Activated T-helper 17 cell treated with anti-CD3 and anti-CD28 coated beads, Interleukin-2, amount 50 U/mL, for 72 hours (primary cell): ENCODE measurements around the gene FTL. TPM values are rescaled to one million over a fixed set of nuclear protein-coding genes. Genes with fewer than 3 reads are reported as not detected.

Experiments used
- ATAC-seq: fragments of 150-1000 bp; cut with Tn5 transposase; replicated peaks from 2 replicates; pipeline ENCODE4 v1.10.0; 2021; ENCODE audit warnings: mild to moderate bottlenecking, moderate library complexity
- H3K27ac Mint-ChIP-seq: one replicate; pipeline ENCODE4 v1.8.0; 2022; ENCODE audit warnings: mixed read lengths
- H3K27me3 Mint-ChIP-seq: one replicate; pipeline ENCODE4 v1.8.0; 2022; ENCODE audit warnings: mixed read lengths
- H3K36me3 Mint-ChIP-seq: one replicate; pipeline ENCODE4 v1.8.0; 2022; ENCODE audit warnings: low read depth, mild to moderate bottlenecking, mixed read lengths
- H3K4me1 Mint-ChIP-seq: one replicate; pipeline ENCODE4 v1.8.0; 2022; ENCODE audit warnings: mixed read lengths
- H3K4me3 Mint-ChIP-seq: one replicate; pipeline ENCODE4 v1.8.0; 2022; ENCODE audit warnings: mild to moderate bottlenecking, mixed read lengths
- H3K9me3 Mint-ChIP-seq: one replicate; pipeline ENCODE4 v1.8.0; 2022; ENCODE audit warnings: mixed read lengths
- total RNA-seq, 2 donors: library from RNA; stranded (reverse); gene quantifications; one replicate each; pipeline ENCODE4 v1.2.3, GENCODE V29; 2022

Gene FTL
- total RNA-seq, 2 donors from 2014 or later, result 1,320 to 1,710 TPM

GRCh38 chr19:48988286-48988685, 23.2 kb downstream of the FTL start:
- peaks cover 87% of the 10 kb centered on the region for H3K36me3 Mint-ChIP-seq
- no peaks in the 10 kb centered on the region for H3K9me3 Mint-ChIP-seq
- H3K4me3 Mint-ChIP-seq, result no peak overlapping the region
- no peak for ATAC-seq
- H3K27me3 Mint-ChIP-seq, result no peaks in the 10 kb centered on the region
- peaks cover 22% of the 10 kb centered on the region for H3K4me1 Mint-ChIP-seq
- H3K27ac Mint-ChIP-seq, result peak overlapping the region; percentile 21

- Mint-ChIP-seq H3K27ac (peak overlapping the region; percentile 21), H3K27me3 (no peaks in the 10 kb centered on the region), H3K36me3 (peaks cover 87% of the 10 kb centered on the region), H3K4me3 (no peak overlapping the region), H3K4me1 (peaks cover 26% of the 10 kb centered on the region), H3K9me3 (no peaks in the 10 kb centered on the region)
- no peak for ATAC-seq
Observed at GRCh38 chr19:48988860-48989259, 23.8 kb downstream of the FTL start.

- ATAC-seq, result no peak
- H3K27ac Mint-ChIP-seq, result peak overlapping the region; percentile 25
- no peaks in the 10 kb centered on the region for H3K9me3 Mint-ChIP-seq
- no peaks in the 10 kb centered on the region for H3K27me3 Mint-ChIP-seq
- H3K36me3 Mint-ChIP-seq, result peaks cover 86% of the 10 kb centered on the region
- peaks cover 32% of the 10 kb centered on the region for H3K4me1 Mint-ChIP-seq
- H3K4me3 Mint-ChIP-seq, result peak overlapping the region; percentile 8
Observed at GRCh38 chr19:48989701-48990291, 24.7 kb downstream of the FTL start.

- no peaks in the 10 kb centered on the region for H3K27me3 Mint-ChIP-seq
- H3K36me3 Mint-ChIP-seq, result peaks cover 86% of the 10 kb centered on the region
- no peak for ATAC-seq
- H3K27ac Mint-ChIP-seq, result peak overlapping the region; percentile 25
- H3K4me1 Mint-ChIP-seq, result peaks cover 38% of the 10 kb centered on the region
- H3K4me3 Mint-ChIP-seq, result peak overlapping the region; percentile 8
- H3K9me3 Mint-ChIP-seq, result no peaks in the 10 kb centered on the region
Observed at GRCh38 chr19:48990400-48990799, 25.3 kb downstream of the FTL start.

GRCh38 chr19:48991011-48991609, 26.0 kb downstream of the FTL start:
- H3K27me3 Mint-ChIP-seq, result no peaks in the 10 kb centered on the region
- ATAC-seq, result no peak
- no peak overlapping the region for H3K27ac Mint-ChIP-seq
- no peaks in the 10 kb centered on the region for H3K9me3 Mint-ChIP-seq
- H3K4me1 Mint-ChIP-seq, result peaks cover 38% of the 10 kb centered on the region
- peak overlapping the region; percentile 8 for H3K4me3 Mint-ChIP-seq
- H3K36me3 Mint-ChIP-seq, result peaks cover 80% of the 10 kb centered on the region

GRCh38 chr19:48991873-48992580, 26.9 kb downstream of the FTL start:
- ATAC-seq, result no peak
- H3K36me3 Mint-ChIP-seq, result peaks cover 72% of the 10 kb centered on the region
- H3K9me3 Mint-ChIP-seq, result no peaks in the 10 kb centered on the region
- H3K27ac Mint-ChIP-seq, result peak overlapping the region; percentile 92
- H3K27me3 Mint-ChIP-seq, result no peaks in the 10 kb centered on the region
- H3K4me1 Mint-ChIP-seq, result peaks cover 38% of the 10 kb centered on the region
- H3K4me3 Mint-ChIP-seq, result peak overlapping the region; percentile 86

GRCh38 chr19:48992581-48993174, 27.6 kb downstream of the FTL start:
- Mint-ChIP-seq H3K9me3 (no peaks in the 10 kb centered on the region), H3K27ac (peak overlapping the region; percentile 92), H3K4me3 (peak overlapping the region; percentile 86), H3K27me3 (no peaks in the 10 kb centered on the region), H3K4me1 (peaks cover 35% of the 10 kb centered on the region), H3K36me3 (peaks cover 66% of the 10 kb centered on the region)
- ATAC-seq, result no peak

GRCh38 chr19:48993175-48994034, 28.3 kb downstream of the FTL start, which contains the start of the genes GYS1 and RUVBL2:
Gene GYS1 (minus strand): TSS chr19:48993309. CDS start chr19:48993112, 197 bp downstream.
Gene RUVBL2 (plus strand): TSS chr19:48993887. CDS start chr19:48993912, 25 bp downstream.
- H3K36me3 Mint-ChIP-seq, result peaks cover 58% of the 10 kb centered on the region
- peak within 1 kb of the TSS; percentile 92 for H3K27ac Mint-ChIP-seq
- no peaks in the 10 kb centered on the region for H3K9me3 Mint-ChIP-seq
- peaks cover 34% of the 10 kb centered on the region for H3K4me1 Mint-ChIP-seq
- peak; percentile 95 for ATAC-seq
- H3K4me3 Mint-ChIP-seq, result peak within 1 kb of the TSS; percentile 86
- no peaks in the 10 kb centered on the region for H3K27me3 Mint-ChIP-seq

GRCh38 chr19:48994035-48994386, 28.9 kb downstream of the FTL start:
- ATAC-seq, result no peak
- peaks cover 34% of the 10 kb centered on the region for H3K4me1 Mint-ChIP-seq

GRCh38 chr19:48997972-48998371, 32.9 kb downstream of the FTL start:
- H3K9me3 Mint-ChIP-seq, result no peaks in the 10 kb centered on the region

More at GRCh38 chr19:48994035-48994386, 28.9 kb downstream of the FTL start:
- Mint-ChIP-seq H3K4me3 (peak overlapping the region; percentile 86), H3K27me3 (no peaks in the 10 kb centered on the region), H3K36me3 (peaks cover 54% of the 10 kb centered on the region), H3K27ac (peak overlapping the region; percentile 92), H3K9me3 (no peaks in the 10 kb centered on the region)

GRCh38 chr19:48999481-49000325, 34.6 kb downstream of the FTL start:
- Mint-ChIP-seq H3K4me1 (peaks cover 12% of the 10 kb centered on the region), H3K36me3 (peaks cover 54% of the 10 kb centered on the region), H3K27me3 (no peaks in the 10 kb centered on the region), H3K9me3 (no peaks in the 10 kb centered on the region), H3K27ac (no peak overlapping the region), H3K4me3 (no peak overlapping the region)
- ATAC-seq, result peak; percentile 95

More at GRCh38 chr19:48997972-48998371, 32.9 kb downstream of the FTL start:
- H3K4me3 Mint-ChIP-seq, result no peak overlapping the region
- H3K4me1 Mint-ChIP-seq, result peaks cover 21% of the 10 kb centered on the region
- H3K36me3 Mint-ChIP-seq, result peaks cover 51% of the 10 kb centered on the region
- no peak for ATAC-seq
- no peaks in the 10 kb centered on the region for H3K27me3 Mint-ChIP-seq
- peak overlapping the region; percentile 63 for H3K27ac Mint-ChIP-seq

- Mint-ChIP-seq H3K9me3 (no peaks in the 10 kb centered on the region), H3K27me3 (no peaks in the 10 kb centered on the region), H3K36me3 (peaks cover 83% of the 10 kb centered on the region), H3K4me3 (no peak overlapping the region), H3K27ac (no peak overlapping the region), H3K4me1 (no peaks in the 10 kb centered on the region)
- ATAC-seq, result no peak
Observed at GRCh38 chr19:49004133-49004532, 39.0 kb downstream of the FTL start.

- Mint-ChIP-seq H3K27ac (no peak overlapping the region), H3K9me3 (no peaks in the 10 kb centered on the region), H3K27me3 (no peaks in the 10 kb centered on the region), H3K4me3 (no peak overlapping the region), H3K4me1 (no peaks in the 10 kb centered on the region), H3K36me3 (peaks cover 83% of the 10 kb centered on the region)
- ATAC-seq, result no peak
Observed at GRCh38 chr19:49004964-49005614, 40.0 kb downstream of the FTL start.
